ENCODE measurements around the gene SERINC5.

SERINC5 gene

GRCh38 chr5:80289320-80289719, 33.5 kb upstream of the SERINC5 start:
- no peak overlapping the region for H3K4me3 ChIP-seq (ENCODE audit: low read length)
- TF ChIP-seq CTCF (conservative IDR thresholded peaks at IDR 0.05; ENCODE audit: low read depth, low read length), result no peak
- DNase-seq (ENCODE audit: low read depth), result no peak

GRCh38 chr5:80288177-80288576, 32.3 kb upstream of the SERINC5 start:
- TF ChIP-seq CTCF (conservative IDR thresholded peaks at IDR 0.05; ENCODE audit: low read depth, low read length), result no peak
- no peak for DNase-seq (ENCODE audit: low read depth)
- H3K4me3 ChIP-seq (ENCODE audit: low read length), result no peak overlapping the region

- no peak overlapping the region for H3K4me3 ChIP-seq (ENCODE audit: low read length)
- no peak for TF ChIP-seq CTCF (conservative IDR thresholded peaks at IDR 0.05; ENCODE audit: low read depth, low read length)
- DNase-seq (ENCODE audit: low read depth), result no peak
Observed at GRCh38 chr5:80284720-80285119, 28.9 kb upstream of the SERINC5 start.

- DNase-seq (ENCODE audit: low read depth), result no peak
- H3K4me3 ChIP-seq (ENCODE audit: low read length), result no peak overlapping the region
- TF ChIP-seq CTCF (conservative IDR thresholded peaks at IDR 0.05; ENCODE audit: low read depth, low read length), result no peak
Observed at GRCh38 chr5:80283360-80283759, 27.5 kb upstream of the SERINC5 start.

- no peak for TF ChIP-seq CTCF (conservative IDR thresholded peaks at IDR 0.05; ENCODE audit: low read depth, low read length)
- H3K4me3 ChIP-seq (ENCODE audit: low read length), result no peak overlapping the region
- DNase-seq (ENCODE audit: low read depth), result no peak
Observed at GRCh38 chr5:80282054-80282453, 26.2 kb upstream of the SERINC5 start.

- no peak for TF ChIP-seq CTCF (conservative IDR thresholded peaks at IDR 0.05; ENCODE audit: low read depth, low read length)
Observed at GRCh38 chr5:80277191-80277590, 21.3 kb upstream of the SERINC5 start.

GRCh38 chr5:80276186-80276585, 20.3 kb upstream of the SERINC5 start:
- TF ChIP-seq CTCF (conservative IDR thresholded peaks at IDR 0.05; ENCODE audit: low read depth, low read length), result no peak
- DNase-seq (ENCODE audit: low read depth), result no peak
- H3K4me3 ChIP-seq (ENCODE audit: low read length), result no peak overlapping the region

More at GRCh38 chr5:80277191-80277590, 21.3 kb upstream of the SERINC5 start:
- no peak overlapping the region for H3K4me3 ChIP-seq (ENCODE audit: low read length)
- DNase-seq (ENCODE audit: low read depth), result no peak

Measured in retinal pigment epithelial cell (primary cell).